H1 (cell line): ENCODE data around the gene CKAP4. TPM values are rescaled to one million over a fixed set of nuclear protein-coding genes. Genes with fewer than 3 reads are reported as not detected.
A peak's percentile ranks its signal among the peaks of the same experiment; 100 is the strongest.

ENCODE experiments used
- CTCF ChIA-PET: fragments of 300-600 bp; sonication (Branson Sonifier 250); formaldehyde crosslinking; loops from one replicate; lab custom pipeline; 2021; ENCODE audit not compliant: partially characterized antibody; lab: Charles Lee
- POLR2A ChIA-PET: fragments of 300-600 bp; sonication (Branson Sonifier 250); formaldehyde crosslinking; loops from one replicate; lab custom pipeline; 2021; ENCODE audit warnings: inconsistent platforms; ENCODE audit not compliant: partially characterized antibody; lab: Charles Lee
- DNase-seq, 2 experiments: peaks; one replicate each; pipeline versions ENCODE4 v3.0.0 to v3.0.0-alpha.2; 2010 to 2022; ENCODE audit warnings: low spot score in 2 of 2, low read depth in 1 of 2, mixed read lengths in 1 of 2
- FAIRE-seq: peaks from 2 replicates; lab custom pipeline; 2011; peaks lifted over from hg19 to GRCh38; lab: Jason Lieb, UNC
- H2AFZ ChIP-seq: 2 replicates; pipeline ENCODE4 v1.8.1; 2012; ENCODE audit warnings: low read length, inconsistent platforms
- H2AK5ac ChIP-seq: 2 replicates; pipeline ENCODE4 v1.6.1; 2013; ENCODE audit warnings: low read depth, low read length
- H2BK120ac ChIP-seq: replicated peaks from 2 replicates; pipeline ENCODE3; 2013; ENCODE audit warnings: low read depth, low read length, inconsistent platforms
- H2BK12ac ChIP-seq: 2 replicates; pipeline ENCODE4 v1.6.1; 2013; ENCODE audit warnings: low read depth, low read length
- H2BK15ac ChIP-seq: 2 replicates; pipeline ENCODE4 v1.6.1; 2013; ENCODE audit warnings: low read length
- H2BK20ac ChIP-seq: 2 replicates; pipeline ENCODE4 v1.6.1; 2013; ENCODE audit warnings: low read length
- H2BK5ac ChIP-seq: 2 replicates; pipeline ENCODE4 v1.6.1; 2013; ENCODE audit warnings: low read depth, low read length
- H3K14ac ChIP-seq: 2 replicates; pipeline ENCODE4 v1.6.1; 2013; ENCODE audit warnings: inconsistent platforms; ENCODE audit not compliant: insufficient read length
- H3K18ac ChIP-seq: 2 replicates; pipeline ENCODE4 v1.6.1; 2013; ENCODE audit warnings: low read length; ENCODE audit errors: extremely low read depth
- H3K23ac ChIP-seq: 2 replicates; pipeline ENCODE4 v1.6.1; 2013; ENCODE audit warnings: inconsistent platforms; ENCODE audit not compliant: insufficient read length
- H3K23me2 ChIP-seq: 2 replicates; pipeline ENCODE4 v1.6.1; 2013; ENCODE audit warnings: low read depth, low read length
- H3K27ac ChIP-seq: 2 replicates; pipeline ENCODE4 v1.6.1; 2011; ENCODE audit warnings: low read depth, low read length, inconsistent platforms
- H3K27me3 ChIP-seq, 4 experiments: replicated peaks in 1 of 4; 1 replicate in 1 of 4; 2 replicates in 3 of 4; pipeline versions ENCODE4 v1.6.1 to v1.8.1; 2011 to 2013; ENCODE audit warnings: low read length in 3 of 4, mild to moderate bottlenecking in 3 of 4, inconsistent platforms in 2 of 4, mixed read lengths in 2 of 4, moderate library complexity in 1 of 4; ENCODE audit not compliant: control insufficient read depth in 3 of 4, insufficient read depth in 3 of 4; ENCODE audit errors: extremely low read depth in 1 of 4
- H3K36me3 ChIP-seq, 4 experiments: 2 replicates each; pipeline versions ENCODE4 v1.6.1 to v1.8.1; 2011 to 2013; ENCODE audit warnings: mild to moderate bottlenecking in 4 of 4, low read length in 3 of 4, moderate library complexity in 2 of 4, control low read depth in 1 of 4, inconsistent platforms in 1 of 4; ENCODE audit not compliant: insufficient read depth in 4 of 4, control insufficient read depth in 2 of 4
- H3K4ac ChIP-seq: replicated peaks from 2 replicates; pipeline ENCODE3; 2013; ENCODE audit warnings: low read length, low read depth, mixed read lengths, inconsistent platforms; ENCODE audit not compliant: insufficient read length
- H3K4me1 ChIP-seq, 4 experiments: replicated peaks in 1 of 4; 1 replicate in 1 of 4; 2 replicates in 3 of 4; pipeline versions ENCODE4 v1.6.1 to v1.8.1; 2011 to 2013; ENCODE audit warnings: low read length in 3 of 4, inconsistent platforms in 2 of 4, mixed read lengths in 1 of 4; ENCODE audit not compliant: insufficient read depth in 4 of 4, control insufficient read depth in 3 of 4
- H3K4me2 ChIP-seq, 2 experiments: 2 replicates each; pipeline versions ENCODE4 v1.6.1 to v1.8.1; 2011 to 2013; ENCODE audit warnings: low read depth in 2 of 2, low read length in 2 of 2, control low read depth in 1 of 2, inconsistent platforms in 1 of 2, mild to moderate bottlenecking in 1 of 2; ENCODE audit not compliant: insufficient read depth in 1 of 2
- H3K4me3 ChIP-seq, 4 experiments: fragments of 200-600, 300-600 bp in 1 of 4; sonication (generic), shearing (Covaris generic), sonication (Bioruptor Twin) in 1 of 4; 2 replicates each; pipeline versions ENCODE4 v1.5.1 to v1.8.1; 2011 to 2016; ENCODE audit warnings: low read length in 4 of 4, low read depth in 3 of 4, control low read depth in 2 of 4, inconsistent platforms in 2 of 4, mild to moderate bottlenecking in 2 of 4, mixed read lengths in 1 of 4, moderate library complexity in 1 of 4; ENCODE audit not compliant: insufficient read depth in 2 of 4; ENCODE audit errors: extremely low read depth in 1 of 4
- H3K56ac ChIP-seq: replicated peaks from 2 replicates; pipeline ENCODE3; 2013; ENCODE audit warnings: low read depth, mild to moderate bottlenecking, mixed read lengths, low read length, inconsistent platforms; ENCODE audit not compliant: insufficient read length
- H3K79me1 ChIP-seq: 2 replicates; pipeline ENCODE4 v1.6.1; 2013; ENCODE audit warnings: low read depth, low read length, control low read depth
- H3K79me2 ChIP-seq, 2 experiments: 2 replicates each; pipeline versions ENCODE4 v1.6.1 to v1.8.1; 2012 to 2013; ENCODE audit warnings: low read length in 2 of 2, mild to moderate bottlenecking in 2 of 2, inconsistent platforms in 1 of 2; ENCODE audit not compliant: insufficient read depth in 2 of 2, control insufficient read depth in 1 of 2
- H3K9ac ChIP-seq, 4 experiments: replicated peaks in 1 of 4; 1 replicate in 1 of 4; 2 replicates in 3 of 4; pipeline versions ENCODE4 v1.6.1 to v1.8.1; 2011 to 2013; ENCODE audit warnings: low read depth in 3 of 4, low read length in 3 of 4, control low read depth in 2 of 4, mild to moderate bottlenecking in 2 of 4, moderate library complexity in 2 of 4, inconsistent platforms in 1 of 4; ENCODE audit errors: extremely low read depth in 1 of 4
- H3K9me3 ChIP-seq, 2 experiments: 2 replicates each; pipeline versions ENCODE4 v1.6.1 to v1.8.1; 2012 to 2013; ENCODE audit warnings: mild to moderate bottlenecking in 2 of 2, moderate library complexity in 2 of 2, control low read depth in 1 of 2, inconsistent platforms in 1 of 2, low read depth in 1 of 2, low read length in 1 of 2, mixed read lengths in 1 of 2; ENCODE audit not compliant: insufficient read depth in 2 of 2
- H4K20me1 ChIP-seq, 2 experiments: replicated peaks in 1 of 2; 2 replicates each; pipeline versions ENCODE3 to v1.8.1; 2011 to 2013; ENCODE audit warnings: inconsistent platforms in 2 of 2, low read length in 2 of 2, mild to moderate bottlenecking in 1 of 2; ENCODE audit not compliant: insufficient read depth in 2 of 2, control insufficient read depth in 1 of 2
- H4K5ac ChIP-seq: 2 replicates; pipeline ENCODE4 v1.6.1; 2013; ENCODE audit warnings: low read length, low read depth, mixed read lengths, inconsistent platforms; ENCODE audit not compliant: insufficient read length
- H4K8ac ChIP-seq: 2 replicates; pipeline ENCODE4 v1.8.0; 2013; ENCODE audit warnings: mild to moderate bottlenecking, moderate library complexity, low read length, inconsistent platforms; ENCODE audit not compliant: insufficient read depth; ENCODE audit errors: extremely low read depth
- H4K91ac ChIP-seq: replicated peaks from 2 replicates; pipeline ENCODE3; 2013; ENCODE audit warnings: low read length, mixed read lengths, inconsistent platforms; ENCODE audit not compliant: insufficient read length
- BACH1 ChIP-seq: IDR thresholded peaks from 2 replicates; pipeline ENCODE4 v1.6.1; 2012; ENCODE audit warnings: low read length, improper control_type of control experiment
- E2F6 ChIP-seq: IDR thresholded peaks from 2 replicates; pipeline ENCODE4 v1.6.1; 2012; ENCODE audit warnings: inconsistent platforms
- EP300 ChIP-seq, 2 experiments: IDR thresholded peaks; 1 replicate in 1 of 2; 2 replicates in 1 of 2; pipeline ENCODE4 v1.6.1; 2011 to 2012; ENCODE audit warnings: low read depth in 2 of 2, low read length in 2 of 2, mild to moderate bottlenecking in 2 of 2, borderline replicate concordance in 1 of 2, inconsistent platforms in 1 of 2, moderate library complexity in 1 of 2
- HDAC2 ChIP-seq, 2 experiments: fragments of 300-600 bp in 1 of 2; sonication (generic) in 1 of 2; IDR thresholded peaks; 2 replicates each; pipeline ENCODE4 v1.6.1; 2011 to 2012; ENCODE audit warnings: low read depth in 2 of 2, low read length in 2 of 2, mild to moderate bottlenecking in 2 of 2, moderate library complexity in 2 of 2, borderline replicate concordance in 1 of 2, inconsistent platforms in 1 of 2
- HDAC6 ChIP-seq: IDR thresholded peaks from one replicate; pipeline ENCODE4 v1.7.1; 2012; ENCODE audit warnings: low read depth, mild to moderate bottlenecking, inconsistent platforms, low read length, moderate library complexity
- NRF1 ChIP-seq: IDR thresholded peaks from 2 replicates; pipeline ENCODE4 v1.6.1; 2011; ENCODE audit warnings: mild to moderate bottlenecking, low read depth, low read length, improper control_type of control experiment
- SP1 ChIP-seq: IDR thresholded peaks from 2 replicates; pipeline ENCODE4 v1.6.1; 2011; ENCODE audit warnings: low read depth, low read length
- SRF ChIP-seq: IDR thresholded peaks from 2 replicates; pipeline ENCODE4 v1.6.1; 2011; ENCODE audit warnings: mild to moderate bottlenecking, low read depth, low read length, moderate library complexity
- TBP ChIP-seq: IDR thresholded peaks from 2 replicates; pipeline ENCODE4 v1.6.1; 2011; ENCODE audit warnings: low read depth, low read length, improper control_type of control experiment
- WGBS, 2 experiments: shearing (Covaris generic) in 1 of 2; methylation state at CpG; one replicate each; pipeline versions ENCODE4 v1.1.6 to v1.1.7; 2013 to 2015; ENCODE audit warnings: low lambda C conversion rate in 2 of 2, mixed read lengths in 2 of 2, inconsistent platforms in 1 of 2, low coverage in 1 of 2, missing lambda C conversion rate in 1 of 2; ENCODE audit not compliant: insufficient replicate concordance in 2 of 2, insufficient coverage in 1 of 2, insufficient read length in 1 of 2; ENCODE audit errors: extremely low coverage in 1 of 2, missing lambda C conversion rate in 1 of 2; 5-methylcytosine and 5-hydroxymethylcytosine counted together
- polyA plus RNA-seq, 7 experiments: library from polyadenylated mRNA; depleted of rRNA in 3 of 7; stranded (reverse) in 5 of 7; unstranded in 2 of 7; fragments of >200 nt in 5 of 7; fragments of 200-250 nt in 2 of 7; gene quantifications; 1 replicate in 5 of 7; 2 replicates in 1 of 7; 4 replicates in 1 of 7; pipeline versions ENCODE4 v1.2.1 to v1.2.3, GENCODE V29; 2011 to 2013; ENCODE audit warnings: missing spikeins in 2 of 7, mixed read lengths in 2 of 7
- total RNA-seq: library from RNA; stranded (reverse); fragmentation: NEBNext Ultra II Directional; extraction: Animal tissue kit (Norgen Biotek cat#: 25700); gene quantifications from 2 replicates; pipeline ENCODE4 v1.2.1, GENCODE V29; 2021
- TF ChIP-seq, protein P1 (sequence below): IDR thresholded peaks from 2 replicates; pipeline ENCODE4 v1.6.1; 2012; ENCODE audit warnings: inconsistent platforms
- TF ChIP-seq, protein P2 (sequence below): IDR thresholded peaks from 2 replicates; pipeline ENCODE4 v1.6.1; 2011; ENCODE audit warnings: low read length, improper control_type of control experiment

Gene CKAP4
- total and polyA plus RNA-seq, 2 of the 8 experiments (the other 6 are each of a cell fraction or from before 2014, with no cell fraction given): 35.8 to 80.7 TPM

GRCh38 chr12:106254724-106255123, 6.9 kb upstream of the CKAP4 start:
- Histone ChIP-seq H3K27ac (no peak overlapping the region), H3K23me2 (peaks cover 4% of the 10 kb centered on the region; the same call in 1 of the 2 replicates), H3K79me1 (no peaks in the 10 kb centered on the region), H3K4ac (no peak overlapping the region), H2BK20ac (no peak overlapping the region), H3K18ac (no peak overlapping the region), H3K23ac (no peak overlapping the region), H4K91ac (no peak overlapping the region), H3K56ac (no peak overlapping the region), H2BK15ac (no peak overlapping the region), H4K8ac (no peak overlapping the region), H3K36me3 (no peaks in the 10 kb centered on the region), H3K4me3 (peak overlapping the region in 1 of 4 experiments; percentile 16; a peak in 1 of 8 replicates), H3K4me1 (peaks cover 0 to 17% (median 6%) of the 10 kb centered on the region in 4 experiments; a peak in 4 of 7 replicates), H2AK5ac (no peak overlapping the region), H2BK5ac (0 out of 2 replicates have a peak overlapping the region, but pooled peaks have one; percentile 1), H4K5ac (no peak overlapping the region), H2BK120ac (no peak overlapping the region), H4K20me1 (no peaks in the 10 kb centered on the region), H3K4me2 (peak overlapping the region; percentile 30 to 39; a peak in 2 of 4 replicates), H2BK12ac (no peak overlapping the region), H3K9me3 (no peaks in the 10 kb centered on the region), H3K27me3 (no peaks in the 10 kb centered on the region), H2AFZ (no peak overlapping the region), H3K79me2 (no peaks in the 10 kb centered on the region), H3K9ac (no peak overlapping the region; a peak in 1 of 7 replicates), H3K14ac (no peak overlapping the region)
- DNase-seq: no peak
- 55% methylated on average over 3 of the region's 3 CpGs; no CpG with 5 or more reads in 1 of the 2 experiments for whole genome bisulfite sequencing, 2 experiments
- FAIRE-seq: peak; percentile 78
- POLR2A ChIA-PET: interaction anchor here (1.2 to 1.5 kb wide), 2 partner anchors 14 to 15 kb away, joined by 3 read pairs; no protein-coding TSS in a partner anchor
- CTCF ChIA-PET: interaction anchor here (0.8 to 2.9 kb wide), 5 partner anchors 25 to 664 kb away, joined by 3 to 17 read pairs (median 3); no protein-coding TSS in a partner anchor
- TF ChIP-seq E2F6 (0 out of 2 replicates have a peak, but pooled peaks have one; percentile 27), HDAC2 (IDR thresholded peaks at IDR 0.05; ENCODE audit: borderline replicate concordance in 1 of 2, low read depth in 2 of 2, low read length in 2 of 2) (0 out of 4 replicates have a peak, but pooled peaks of 1 of the 2 experiments have one; percentile 6), NRF1 (no peak), HDAC6 (no peak), TBP (no peak), EP300 (IDR thresholded peaks at IDR 0.05; ENCODE audit: borderline replicate concordance in 1 of 2, low read depth in 2 of 2, low read length in 2 of 2) (no peak), BACH1 (no peak), SRF (no peak), SP1 (0 out of 2 replicates have a peak, but pooled peaks have one; percentile 14)
- TF ChIP-seq, protein P1, sequence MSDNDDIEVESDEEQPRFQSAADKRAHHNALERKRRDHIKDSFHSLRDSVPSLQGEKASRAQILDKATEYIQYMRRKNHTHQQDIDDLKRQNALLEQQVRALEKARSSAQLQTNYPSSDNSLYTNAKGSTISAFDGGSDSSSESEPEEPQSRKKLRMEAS: no peak
- TF ChIP-seq, protein P2, sequence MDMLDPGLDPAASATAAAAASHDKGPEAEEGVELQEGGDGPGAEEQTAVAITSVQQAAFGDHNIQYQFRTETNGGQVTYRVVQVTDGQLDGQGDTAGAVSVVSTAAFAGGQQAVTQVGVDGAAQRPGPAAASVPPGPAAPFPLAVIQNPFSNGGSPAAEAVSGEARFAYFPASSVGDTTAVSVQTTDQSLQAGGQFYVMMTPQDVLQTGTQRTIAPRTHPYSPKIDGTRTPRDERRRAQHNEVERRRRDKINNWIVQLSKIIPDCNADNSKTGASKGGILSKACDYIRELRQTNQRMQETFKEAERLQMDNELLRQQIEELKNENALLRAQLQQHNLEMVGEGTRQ: no peak
